ENCODE data around the gene GPHA2. TPM values are rescaled to one million over a fixed set of nuclear protein-coding genes. Genes with fewer than 3 reads are reported as not detected.

Gene GPHA2
- total and polyA plus RNA-seq, 2 experiments from 2014 or later, result not detected

DNA sequence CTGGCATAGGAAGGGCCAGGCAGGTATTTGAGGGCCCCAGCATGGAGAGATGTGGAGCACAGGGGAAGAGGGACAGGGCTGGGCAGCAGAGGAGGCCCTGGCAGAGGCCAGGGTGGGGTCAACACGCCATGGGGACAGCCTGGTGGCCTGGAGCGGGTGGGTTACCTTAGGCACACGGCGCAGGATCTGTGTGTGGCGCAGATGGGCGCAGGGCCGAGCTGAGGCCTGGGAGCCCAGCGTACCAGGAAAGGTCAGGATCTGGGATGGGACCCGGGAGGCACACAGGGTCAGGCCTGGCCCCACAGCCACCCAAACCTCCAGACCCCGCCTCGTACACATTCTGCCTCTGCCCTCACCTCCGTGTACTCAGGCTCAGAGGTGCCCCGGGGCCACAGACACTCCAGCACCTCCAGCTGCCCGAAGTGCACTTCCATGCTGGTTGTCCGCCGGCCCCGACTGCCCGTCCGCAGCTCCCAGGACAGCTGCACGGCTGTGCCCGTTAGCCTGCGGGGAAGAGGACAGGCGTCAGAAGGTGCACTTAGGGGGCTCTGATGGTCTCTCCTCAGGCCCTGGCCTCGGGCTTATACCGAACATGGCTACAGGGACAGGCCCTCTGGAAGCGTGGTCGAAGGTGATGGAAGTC, 25.1 kb downstream of the GPHA2 start:
- Histone ChIP-seq H3K79me2 (peaks cover 9% of the 10 kb centered on the region), H2AFZ (no peak overlapping the region), H3K4me1 (ENCODE audit: insufficient read depth) (peaks cover under 1% of the 10 kb centered on the region), H3K36me3 (replicated peaks; ENCODE audit: insufficient read depth, low read depth) (no peaks in the 10 kb centered on the region), H3K4me3 (no peak overlapping the region), H3K4me2 (no peak overlapping the region), H3K9me3 (ENCODE audit: low read depth) (no peaks in the 10 kb centered on the region), H4K20me1 (ENCODE audit: insufficient read depth, poor library complexity, severe bottlenecking) (no peaks in the 10 kb centered on the region), H3K27ac (no peak overlapping the region), H3K27me3 (no peaks in the 10 kb centered on the region), H3K9me2 (replicated peaks; ENCODE audit: insufficient read depth) (no peaks in the 10 kb centered on the region)
- no peak for TF ChIP-seq EZH2phosphoT487 (IDR thresholded peaks at IDR 0.05; ENCODE audit: low read depth, severe bottlenecking, unreplicated experiment)
- TF ChIP-seq, protein P1, sequence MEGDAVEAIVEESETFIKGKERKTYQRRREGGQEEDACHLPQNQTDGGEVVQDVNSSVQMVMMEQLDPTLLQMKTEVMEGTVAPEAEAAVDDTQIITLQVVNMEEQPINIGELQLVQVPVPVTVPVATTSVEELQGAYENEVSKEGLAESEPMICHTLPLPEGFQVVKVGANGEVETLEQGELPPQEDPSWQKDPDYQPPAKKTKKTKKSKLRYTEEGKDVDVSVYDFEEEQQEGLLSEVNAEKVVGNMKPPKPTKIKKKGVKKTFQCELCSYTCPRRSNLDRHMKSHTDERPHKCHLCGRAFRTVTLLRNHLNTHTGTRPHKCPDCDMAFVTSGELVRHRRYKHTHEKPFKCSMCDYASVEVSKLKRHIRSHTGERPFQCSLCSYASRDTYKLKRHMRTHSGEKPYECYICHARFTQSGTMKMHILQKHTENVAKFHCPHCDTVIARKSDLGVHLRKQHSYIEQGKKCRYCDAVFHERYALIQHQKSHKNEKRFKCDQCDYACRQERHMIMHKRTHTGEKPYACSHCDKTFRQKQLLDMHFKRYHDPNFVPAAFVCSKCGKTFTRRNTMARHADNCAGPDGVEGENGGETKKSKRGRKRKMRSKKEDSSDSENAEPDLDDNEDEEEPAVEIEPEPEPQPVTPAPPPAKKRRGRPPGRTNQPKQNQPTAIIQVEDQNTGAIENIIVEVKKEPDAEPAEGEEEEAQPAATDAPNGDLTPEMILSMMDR (IDR thresholded peaks at IDR 0.05; ENCODE audit: poor library complexity), result no peak
- no peak for TF ChIP-seq EZH2 (IDR thresholded peaks at IDR 0.05; ENCODE audit: borderline replicate concordance)
- 99% methylated on average over 27 of the region's 27 CpGs for WGBS (ENCODE audit: low lambda C conversion rate, missing lambda C conversion rate)
- DNase-seq (ENCODE audit: low spot score), result no peak

DNA sequence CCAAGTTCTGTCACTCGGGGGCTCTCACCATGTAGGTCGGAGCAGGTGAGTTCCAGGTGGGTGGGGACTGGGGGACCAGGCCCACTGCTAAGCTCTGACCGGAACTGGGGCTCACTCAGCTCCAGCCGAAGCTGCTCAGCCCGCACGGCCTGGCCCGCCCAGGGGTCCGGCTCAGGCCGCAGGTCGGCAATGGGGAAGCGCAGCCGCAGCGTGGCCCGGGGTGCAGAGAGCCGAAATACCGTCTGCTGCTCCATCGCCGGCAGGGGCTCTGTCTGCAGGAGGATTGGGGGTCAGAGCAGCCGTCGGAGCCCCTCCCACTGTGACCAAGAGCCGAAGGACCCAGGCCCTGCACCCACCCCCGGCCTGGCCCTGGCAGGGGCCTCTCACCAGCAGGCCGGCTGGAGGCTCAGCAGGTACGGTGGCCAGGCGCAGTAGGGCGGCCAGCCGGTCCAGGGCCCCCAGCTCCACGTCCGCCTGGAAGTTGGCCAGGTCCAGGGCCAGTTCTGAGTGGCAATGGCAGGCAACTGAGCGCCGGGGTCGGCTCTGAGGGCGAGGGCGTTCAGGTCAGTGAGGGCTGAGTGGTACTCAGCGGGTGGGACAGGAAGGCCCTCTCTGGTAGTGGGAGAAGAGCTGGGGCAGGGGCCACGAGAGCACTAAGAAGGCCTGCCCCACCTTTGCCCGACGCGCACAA, 25.9 kb downstream of the GPHA2 start:
- no peaks in the 10 kb centered on the region for H3K36me3 ChIP-seq (replicated peaks; ENCODE audit: insufficient read depth, low read depth)
- H3K9me2 ChIP-seq (replicated peaks; ENCODE audit: insufficient read depth), result no peaks in the 10 kb centered on the region
- DNase-seq (ENCODE audit: low spot score), result no peak
- TF ChIP-seq EZH2phosphoT487 (IDR thresholded peaks at IDR 0.05; ENCODE audit: low read depth, severe bottlenecking, unreplicated experiment) (no peak), EZH2 (IDR thresholded peaks at IDR 0.05; ENCODE audit: borderline replicate concordance) (no peak)
- TF ChIP-seq, protein P1 (IDR thresholded peaks at IDR 0.05; ENCODE audit: poor library complexity), result no peak
- no peak overlapping the region for H3K4me3 ChIP-seq
- no peak overlapping the region for H3K27ac ChIP-seq
- H3K79me2 ChIP-seq, result peaks cover 3% of the 10 kb centered on the region
- no peaks in the 10 kb centered on the region for H3K27me3 ChIP-seq
- no peaks in the 10 kb centered on the region for H3K9me3 ChIP-seq (ENCODE audit: low read depth)
- no peak overlapping the region for H2AFZ ChIP-seq
- 93% methylated on average over 35 of the region's 39 CpGs for WGBS (ENCODE audit: low lambda C conversion rate, missing lambda C conversion rate)
- no peaks in the 10 kb centered on the region for H3K4me1 ChIP-seq (ENCODE audit: insufficient read depth)
- no peak overlapping the region for H3K4me2 ChIP-seq
- no peaks in the 10 kb centered on the region for H4K20me1 ChIP-seq (ENCODE audit: insufficient read depth, poor library complexity, severe bottlenecking)

DNA sequence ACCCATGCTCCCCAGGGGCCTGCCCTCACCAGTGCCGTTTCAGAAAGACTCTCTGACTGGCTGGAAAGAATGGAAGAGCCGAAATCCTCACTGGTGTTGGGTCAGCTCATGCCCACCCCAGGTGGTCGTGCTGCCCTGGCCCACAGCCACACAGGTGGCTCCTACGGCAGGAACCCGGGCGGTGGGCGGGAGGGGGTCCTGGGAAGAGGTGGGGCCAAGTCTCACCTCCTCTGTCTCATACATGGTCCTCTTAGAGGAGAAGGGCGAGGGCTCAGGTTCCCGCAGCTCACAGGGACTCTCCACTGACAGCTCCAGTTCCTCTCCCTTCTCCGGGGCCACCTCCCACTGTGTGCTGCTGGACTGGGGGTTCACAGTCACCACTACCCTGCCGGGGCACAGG, 26.9 kb downstream of the GPHA2 start:
- no peaks in the 10 kb centered on the region for H3K27me3 ChIP-seq
- no peaks in the 10 kb centered on the region for H4K20me1 ChIP-seq (ENCODE audit: insufficient read depth, poor library complexity, severe bottlenecking)
- H3K4me1 ChIP-seq (ENCODE audit: insufficient read depth), result no peaks in the 10 kb centered on the region
- no peaks in the 10 kb centered on the region for H3K9me3 ChIP-seq (ENCODE audit: low read depth)
- DNase-seq (ENCODE audit: low spot score), result no peak
- WGBS (ENCODE audit: low lambda C conversion rate, missing lambda C conversion rate), result 94% methylated on average over 10 of the region's 11 CpGs
- H3K4me3 ChIP-seq, result no peak overlapping the region
- no peak overlapping the region for H3K27ac ChIP-seq
- no peaks in the 10 kb centered on the region for H3K79me2 ChIP-seq
- no peak overlapping the region for H3K4me2 ChIP-seq
- H3K36me3 ChIP-seq (replicated peaks; ENCODE audit: insufficient read depth, low read depth), result no peaks in the 10 kb centered on the region
- H2AFZ ChIP-seq, result no peak overlapping the region
- TF ChIP-seq, protein P1 (IDR thresholded peaks at IDR 0.05; ENCODE audit: poor library complexity), result no peak
- no peak for TF ChIP-seq EZH2phosphoT487 (IDR thresholded peaks at IDR 0.05; ENCODE audit: low read depth, severe bottlenecking, unreplicated experiment)
- no peak for TF ChIP-seq EZH2 (IDR thresholded peaks at IDR 0.05; ENCODE audit: borderline replicate concordance)
- no peaks in the 10 kb centered on the region for H3K9me2 ChIP-seq (replicated peaks; ENCODE audit: insufficient read depth)

Data from hepatocyte (in vitro differentiated cells).